ENCODE results near the gene WNK2.

The WNK2 gene

GRCh38 chr9:93265301-93265971, 81.5 kb downstream of the WNK2 start:
- Histone ChIP-seq H3K36me3 (replicated peaks in 1 of 2; ENCODE audit: control insufficient read depth in 2 of 2, insufficient read depth in 2 of 2, low read length in 2 of 2) (peaks cover 0 to 17% of the 10 kb centered on the region in 2 donors), H3K14ac (ENCODE audit: low read length) (no peak overlapping the region), H3K4ac (ENCODE audit: low read length) (no peak overlapping the region), H3K27me3 (ENCODE audit: control insufficient read depth in 3 of 3, insufficient read depth in 3 of 3, low read depth in 1 of 3, low read length in 3 of 3) (no peaks in the 10 kb centered on the region), H2BK15ac (ENCODE audit: low read length) (no peak overlapping the region), H3K4me3 (ENCODE audit: low read length in 2 of 2) (no peak overlapping the region), H2BK12ac (ENCODE audit: low read length) (no peak overlapping the region), H4K8ac (ENCODE audit: low read depth, low read length) (no peak overlapping the region), H2AFZ (ENCODE audit: low read length) (no peak overlapping the region), H3K4me1 (ENCODE audit: control insufficient read depth in 2 of 2, insufficient read depth in 1 of 2, low read depth in 1 of 2, low read length in 2 of 2) (no peaks in the 10 kb centered on the region), H3K9ac (ENCODE audit: low read depth, low read length, poor library complexity) (no peak overlapping the region), H3K9me3 (replicated peaks in 1 of 2; ENCODE audit: control insufficient read depth in 2 of 2, insufficient read depth in 1 of 2, low read depth in 1 of 2, low read length in 2 of 2) (peaks cover 0 to under 1% of the 10 kb centered on the region in 2 donors), H4K91ac (ENCODE audit: low read depth, low read length, poor library complexity) (no peak overlapping the region), H3K23ac (ENCODE audit: low read depth, low read length, poor library complexity) (no peak overlapping the region), H3K18ac (ENCODE audit: low read length) (no peak overlapping the region), H3K79me1 (ENCODE audit: low read depth, low read length) (no peaks in the 10 kb centered on the region), H3K4me2 (ENCODE audit: insufficient read depth, low read length, poor library complexity, severe bottlenecking) (no peak overlapping the region), H2AK5ac (ENCODE audit: low read depth, low read length) (no peak overlapping the region), H2BK5ac (ENCODE audit: low read length) (no peak overlapping the region), H2BK120ac (ENCODE audit: low read depth, low read length) (no peak overlapping the region), H3K27ac (replicated peaks; ENCODE audit: low read length) (no peak overlapping the region)
- WGBS, 2 donors (ENCODE audit: extremely low coverage in 2 of 2, insufficient read length in 2 of 2, insufficient replicate concordance in 1 of 2): no CpG with 5 or more reads among the region's 12 CpGs
- DNase-seq (ENCODE audit: low spot score): no peak

- Histone ChIP-seq H3K14ac (ENCODE audit: low read length) (no peak overlapping the region), H3K79me1 (ENCODE audit: low read depth, low read length) (no peaks in the 10 kb centered on the region)
These were observed 82.0 kb downstream of the WNK2 start for GRCh38 chr9:93265972-93266371.

GRCh38 chr9:93266521-93267001, 82.6 kb downstream of the WNK2 start:
- Histone ChIP-seq H2AK5ac (ENCODE audit: low read depth, low read length) (no peak overlapping the region), H3K4me2 (ENCODE audit: insufficient read depth, low read length, poor library complexity, severe bottlenecking) (no peak overlapping the region), H3K9me3 (replicated peaks in 1 of 2; ENCODE audit: control insufficient read depth in 2 of 2, insufficient read depth in 1 of 2, low read depth in 1 of 2, low read length in 2 of 2) (peaks cover 0 to 5% of the 10 kb centered on the region in 2 donors), H3K9ac (ENCODE audit: low read depth, low read length, poor library complexity) (no peak overlapping the region), H3K14ac (ENCODE audit: low read length) (no peak overlapping the region), H3K36me3 (replicated peaks in 1 of 2; ENCODE audit: control insufficient read depth in 2 of 2, insufficient read depth in 2 of 2, low read length in 2 of 2) (peaks cover 0 to 23% of the 10 kb centered on the region in 2 donors), H4K8ac (ENCODE audit: low read depth, low read length) (no peak overlapping the region), H2AFZ (ENCODE audit: low read length) (no peak overlapping the region), H3K18ac (ENCODE audit: low read length) (peak overlapping the region; percentile 62), H3K79me1 (ENCODE audit: low read depth, low read length) (no peaks in the 10 kb centered on the region), H2BK12ac (ENCODE audit: low read length) (no peak overlapping the region), H3K4me1 (ENCODE audit: control insufficient read depth in 2 of 2, insufficient read depth in 1 of 2, low read depth in 1 of 2, low read length in 2 of 2) (no peaks in the 10 kb centered on the region), H2BK5ac (ENCODE audit: low read length) (no peak overlapping the region), H3K23ac (ENCODE audit: low read depth, low read length, poor library complexity) (no peak overlapping the region), H2BK120ac (ENCODE audit: low read depth, low read length) (no peak overlapping the region), H2BK15ac (ENCODE audit: low read length) (no peak overlapping the region), H4K91ac (ENCODE audit: low read depth, low read length, poor library complexity) (no peak overlapping the region), H3K4ac (ENCODE audit: low read length) (no peak overlapping the region), H3K4me3 (ENCODE audit: low read length in 2 of 2) (no peak overlapping the region), H3K27me3 (ENCODE audit: control insufficient read depth in 3 of 3, insufficient read depth in 3 of 3, low read depth in 1 of 3, low read length in 3 of 3) (no peaks in the 10 kb centered on the region), H3K27ac (replicated peaks; ENCODE audit: low read length) (no peak overlapping the region)
- WGBS, 2 donors (ENCODE audit: extremely low coverage in 2 of 2, insufficient read length in 2 of 2, insufficient replicate concordance in 1 of 2): no CpG with 5 or more reads among the region's 6 CpGs
- DNase-seq (ENCODE audit: low spot score): no peak

More at GRCh38 chr9:93265972-93266371, 82.0 kb downstream of the WNK2 start:
- H2BK12ac ChIP-seq (ENCODE audit: low read length): no peak overlapping the region
- no peaks in the 10 kb centered on the region for H3K4me1 ChIP-seq (ENCODE audit: control insufficient read depth in 2 of 2, insufficient read depth in 1 of 2, low read depth in 1 of 2, low read length in 2 of 2)
- no peak overlapping the region for H4K8ac ChIP-seq (ENCODE audit: low read depth, low read length)
- H4K91ac ChIP-seq (ENCODE audit: low read depth, low read length, poor library complexity): no peak overlapping the region
- WGBS, 2 donors (ENCODE audit: extremely low coverage in 2 of 2, insufficient read length in 2 of 2, insufficient replicate concordance in 1 of 2): no CpG with 5 or more reads among the region's 6 CpGs
- no peak overlapping the region for H3K4me2 ChIP-seq (ENCODE audit: insufficient read depth, low read length, poor library complexity, severe bottlenecking)
- no peak overlapping the region for H3K23ac ChIP-seq (ENCODE audit: low read depth, low read length, poor library complexity)
- no peak overlapping the region for H2BK5ac ChIP-seq (ENCODE audit: low read length)
- H3K4ac ChIP-seq (ENCODE audit: low read length): no peak overlapping the region
- no peak overlapping the region for H3K4me3 ChIP-seq (ENCODE audit: low read length in 2 of 2)
- H2BK15ac ChIP-seq (ENCODE audit: low read length): no peak overlapping the region
- H3K36me3 ChIP-seq (replicated peaks in 1 of 2; ENCODE audit: control insufficient read depth in 2 of 2, insufficient read depth in 2 of 2, low read length in 2 of 2): peaks cover 0 to 22% of the 10 kb centered on the region in 2 donors
- no peak overlapping the region for H3K9ac ChIP-seq (ENCODE audit: low read depth, low read length, poor library complexity)
- H3K27ac ChIP-seq (replicated peaks; ENCODE audit: low read length): no peak overlapping the region
- peaks cover 0 to 3% of the 10 kb centered on the region in 2 donors for H3K9me3 ChIP-seq (replicated peaks in 1 of 2; ENCODE audit: control insufficient read depth in 2 of 2, insufficient read depth in 1 of 2, low read depth in 1 of 2, low read length in 2 of 2)
- H2AK5ac ChIP-seq (ENCODE audit: low read depth, low read length): no peak overlapping the region
- no peak for DNase-seq (ENCODE audit: low spot score)
- H2AFZ ChIP-seq (ENCODE audit: low read length): no peak overlapping the region
- no peaks in the 10 kb centered on the region for H3K27me3 ChIP-seq (ENCODE audit: control insufficient read depth in 3 of 3, insufficient read depth in 3 of 3, low read depth in 1 of 3, low read length in 3 of 3)
- no peak overlapping the region for H3K18ac ChIP-seq (ENCODE audit: low read length)
- H2BK120ac ChIP-seq (ENCODE audit: low read depth, low read length): no peak overlapping the region

- Histone ChIP-seq H2BK12ac (ENCODE audit: low read length) (no peak overlapping the region), H2AFZ (ENCODE audit: low read length) (no peak overlapping the region), H3K9ac (ENCODE audit: low read depth, low read length, poor library complexity) (no peak overlapping the region), H3K27me3 (ENCODE audit: control insufficient read depth in 3 of 3, insufficient read depth in 3 of 3, low read depth in 1 of 3, low read length in 3 of 3) (no peaks in the 10 kb centered on the region), H3K27ac (replicated peaks; ENCODE audit: low read length) (no peak overlapping the region), H3K4me1 (ENCODE audit: control insufficient read depth in 2 of 2, insufficient read depth in 1 of 2, low read depth in 1 of 2, low read length in 2 of 2) (no peaks in the 10 kb centered on the region), H3K79me1 (ENCODE audit: low read depth, low read length) (no peaks in the 10 kb centered on the region), H3K14ac (ENCODE audit: low read length) (no peak overlapping the region), H2BK15ac (ENCODE audit: low read length) (no peak overlapping the region), H2BK120ac (ENCODE audit: low read depth, low read length) (no peak overlapping the region), H3K9me3 (replicated peaks in 1 of 2; ENCODE audit: control insufficient read depth in 2 of 2, insufficient read depth in 1 of 2, low read depth in 1 of 2, low read length in 2 of 2) (peaks cover 0 to 5% of the 10 kb centered on the region in 2 donors), H3K18ac (ENCODE audit: low read length) (no peak overlapping the region), H3K36me3 (replicated peaks in 1 of 2; ENCODE audit: control insufficient read depth in 2 of 2, insufficient read depth in 2 of 2, low read length in 2 of 2) (peaks cover 0 to 23% of the 10 kb centered on the region in 2 donors), H3K4ac (ENCODE audit: low read length) (no peak overlapping the region), H3K4me3 (ENCODE audit: low read length in 2 of 2) (no peak overlapping the region), H2BK5ac (ENCODE audit: low read length) (peak overlapping the region; percentile 35), H2AK5ac (ENCODE audit: low read depth, low read length) (no peak overlapping the region), H4K91ac (ENCODE audit: low read depth, low read length, poor library complexity) (no peak overlapping the region), H3K23ac (ENCODE audit: low read depth, low read length, poor library complexity) (no peak overlapping the region), H4K8ac (ENCODE audit: low read depth, low read length) (no peak overlapping the region), H3K4me2 (ENCODE audit: insufficient read depth, low read length, poor library complexity, severe bottlenecking) (no peak overlapping the region)
- no CpG with 5 or more reads among the region's 10 CpGs for WGBS, 2 donors (ENCODE audit: extremely low coverage in 2 of 2, insufficient read length in 2 of 2, insufficient replicate concordance in 1 of 2)
- DNase-seq (ENCODE audit: low spot score): no peak
These were observed 83.2 kb downstream of the WNK2 start for GRCh38 chr9:93267091-93267541.

All from neuronal stem cell (in vitro differentiated cells).